Activated CD4-positive, alpha-beta T cell treated with anti-CD3 and anti-CD28 coated beads, Interleukin-2, amount 50 U/mL, for 4 hours (primary cell): Measurements from ENCODE around the gene RUNDC1.
"Not testable (repeated sequence)": the region's sequence is repeated elsewhere in the genome, so short reads cannot be mapped to it uniquely, and the experiment has no call there.

Source experiments
- DNase-seq, 2 experiments: peaks; one replicate each; pipeline ENCODE4 v3.0.0-alpha.2; 2020

RUNDC1 gene

GRCh38 chr17:42980274-42980765 is at the start of gene RUNDC1:
RUNDC1 (plus strand) TSS chr17:42980565; CDS start chr17:42980577, 12 bp downstream.
- DNase-seq = peak; percentile 88 to 90

- DNase-seq = no peak
Observed at GRCh38 chr17:42937712-42938596, 42.4 kb upstream of the RUNDC1 start.

DNA sequence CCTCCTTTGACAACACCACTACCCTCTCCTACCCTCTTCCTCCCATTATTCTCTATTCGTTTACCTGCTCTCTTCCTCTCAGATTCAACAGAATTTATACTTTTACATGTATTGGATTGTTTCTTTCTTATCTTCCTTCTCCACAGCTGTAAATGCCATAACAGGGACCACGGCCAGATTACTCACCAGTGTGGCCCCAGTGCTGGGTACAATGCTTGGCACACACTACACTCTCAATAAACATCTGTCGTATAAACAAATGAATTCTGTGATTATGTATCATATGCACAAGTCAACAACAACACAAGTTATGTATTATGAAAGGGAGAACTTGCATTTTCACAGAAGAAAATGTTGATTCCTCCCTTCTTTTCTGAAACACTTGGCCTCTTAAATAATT is 36.2 kb upstream of the RUNDC1 start:
- no peak for DNase-seq

DNA sequence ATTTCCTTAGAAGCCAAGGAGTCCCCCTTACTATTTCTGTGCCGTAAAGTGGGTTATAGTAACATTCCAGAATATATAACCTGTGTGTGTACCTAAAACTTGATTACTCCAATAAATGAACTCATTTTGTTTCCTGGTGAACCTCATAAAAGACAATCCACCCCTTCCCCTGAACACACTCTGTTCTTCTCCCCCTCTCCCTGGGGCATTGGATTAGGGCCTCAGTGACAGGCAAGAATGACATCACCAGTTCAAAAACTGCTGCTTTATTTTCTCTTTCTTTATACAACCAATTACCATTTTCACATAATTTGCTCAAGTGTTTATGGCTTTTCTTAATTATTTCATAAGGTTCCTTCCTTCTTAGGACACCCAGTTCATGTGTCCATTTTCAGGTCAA is 33.6 kb upstream of the RUNDC1 start:
- DNase-seq = no peak

- no peak for DNase-seq
Observed at GRCh38 chr17:42950044-42950783, 30.2 kb upstream of the RUNDC1 start.

DNA sequence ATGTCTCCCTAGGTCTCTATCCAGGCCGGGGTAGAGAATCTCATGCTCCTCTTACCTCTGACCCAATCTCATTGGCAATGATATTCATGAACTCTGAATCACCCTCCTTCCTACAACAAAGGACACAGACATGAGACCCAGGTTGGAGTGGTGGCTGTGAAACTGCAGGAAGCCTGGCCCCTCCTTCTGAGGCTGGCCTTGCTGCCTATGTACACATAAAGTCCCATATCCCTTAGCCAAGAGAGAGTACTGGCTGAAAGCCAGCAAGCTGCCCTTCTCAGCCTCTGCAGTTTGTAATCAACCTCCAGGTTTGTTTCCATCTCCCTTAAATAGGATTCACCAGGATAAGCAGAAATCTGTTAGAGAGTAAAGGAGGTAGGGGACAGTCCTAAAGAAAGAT is 26.7 kb upstream of the RUNDC1 start:
- DNase-seq = no peak

DNA sequence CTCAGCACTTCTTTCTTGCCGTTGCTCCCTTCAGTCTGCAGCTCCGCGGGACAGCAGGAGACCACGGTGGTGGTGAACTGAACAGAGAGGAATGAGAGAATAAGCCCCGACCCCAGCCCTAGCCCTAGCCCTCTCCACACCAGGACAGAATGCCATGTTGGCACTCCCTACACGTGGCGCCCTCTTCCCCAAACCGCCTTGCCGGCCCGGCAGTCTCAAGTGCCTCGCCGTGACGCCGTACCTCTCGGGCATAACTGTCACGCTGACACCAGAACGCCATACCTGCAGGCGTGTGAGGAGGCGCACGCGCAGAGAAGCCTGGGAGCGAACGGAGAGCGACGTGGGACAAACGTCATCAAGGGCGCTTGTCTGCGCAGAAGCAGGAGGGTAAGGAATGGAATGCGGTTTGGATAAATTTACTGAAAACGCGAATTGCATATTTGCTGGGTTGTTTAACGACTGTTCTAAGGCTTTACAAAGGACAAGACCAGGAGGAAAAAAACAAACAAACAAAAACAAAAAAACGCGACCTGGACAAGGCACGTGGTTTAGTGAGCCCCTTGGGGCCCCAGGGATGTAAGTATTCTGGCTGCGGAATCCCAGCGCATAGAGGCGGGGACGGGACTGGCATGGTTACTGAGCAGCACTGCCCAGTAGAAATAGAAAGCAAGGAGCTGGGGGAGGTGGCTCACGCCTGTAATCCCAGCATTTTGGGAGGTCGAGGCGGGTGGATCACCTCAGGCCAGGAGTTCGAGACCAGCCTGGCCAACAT is 16.0 kb upstream of the RUNDC1 start, which contains the start of gene AARSD1:
Gene AARSD1, minus strand, starts transcription at position 294 of the 772 bp plus-strand sequence. Its CDS starts 14 bp downstream, at position 280.
- peak; percentile 85 to 87 for DNase-seq

DNA sequence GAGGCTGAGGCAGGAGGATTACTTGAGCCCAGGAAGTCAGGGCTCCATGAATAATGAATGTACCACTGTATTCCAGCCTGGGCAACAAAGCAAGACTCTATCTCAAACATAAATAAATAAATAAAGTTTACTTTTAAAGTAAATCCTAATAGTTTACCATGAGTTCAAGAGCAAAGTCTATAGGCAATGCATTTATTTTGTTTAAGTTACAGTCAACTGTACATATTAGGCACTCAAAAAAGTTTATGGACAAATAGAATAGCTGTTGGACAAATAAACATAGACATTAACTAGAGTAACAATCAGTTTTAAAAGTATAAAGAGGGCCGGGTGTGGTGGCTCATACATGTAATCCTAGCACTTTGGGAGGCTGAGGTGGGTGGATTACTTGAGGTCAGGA is 12.4 kb upstream of the RUNDC1 start:
- DNase-seq = no peak

- no peak for DNase-seq
Observed at GRCh38 chr17:42969001-42969581, 11.3 kb upstream of the RUNDC1 start.

- no peak for DNase-seq
Observed at GRCh38 chr17:42971589-42971988, 8.8 kb upstream of the RUNDC1 start.

DNA sequence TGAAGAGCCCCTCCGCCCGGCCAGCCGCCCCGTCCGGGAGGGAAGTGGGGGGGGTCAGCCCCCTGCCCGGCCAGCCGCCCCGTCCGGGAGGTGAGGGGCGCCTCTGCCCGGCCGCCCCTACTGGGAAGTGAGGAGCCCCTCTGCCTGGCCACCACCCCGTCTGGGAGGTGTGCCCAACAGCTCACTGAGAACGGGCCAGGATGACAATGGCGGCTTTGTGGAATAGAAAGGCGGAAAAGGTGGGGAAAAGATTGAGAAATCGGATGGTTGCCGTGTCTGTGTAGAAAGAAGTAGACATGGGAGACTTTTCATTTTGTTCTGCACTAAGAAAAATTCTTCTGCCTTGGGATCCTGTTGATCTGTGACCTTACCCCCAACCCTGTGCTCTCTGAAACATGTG is 7.0 kb upstream of the RUNDC1 start:
- not testable (repeated sequence) for DNase-seq

GRCh38 chr17:42975265-42975664 is 5.1 kb upstream of the RUNDC1 start:
- DNase-seq = no peak

GRCh38 chr17:42975701-42976100 is 4.7 kb upstream of the RUNDC1 start:
- not testable (repeated sequence) for DNase-seq

GRCh38 chr17:42979511-42980273 is 673 bp upstream of the RUNDC1 start, which contains the start of gene PTGES3L:
PTGES3L (minus strand) TSS chr17:42980080; CDS start chr17:42980053, 27 bp downstream.
- DNase-seq = no peak

DNA sequence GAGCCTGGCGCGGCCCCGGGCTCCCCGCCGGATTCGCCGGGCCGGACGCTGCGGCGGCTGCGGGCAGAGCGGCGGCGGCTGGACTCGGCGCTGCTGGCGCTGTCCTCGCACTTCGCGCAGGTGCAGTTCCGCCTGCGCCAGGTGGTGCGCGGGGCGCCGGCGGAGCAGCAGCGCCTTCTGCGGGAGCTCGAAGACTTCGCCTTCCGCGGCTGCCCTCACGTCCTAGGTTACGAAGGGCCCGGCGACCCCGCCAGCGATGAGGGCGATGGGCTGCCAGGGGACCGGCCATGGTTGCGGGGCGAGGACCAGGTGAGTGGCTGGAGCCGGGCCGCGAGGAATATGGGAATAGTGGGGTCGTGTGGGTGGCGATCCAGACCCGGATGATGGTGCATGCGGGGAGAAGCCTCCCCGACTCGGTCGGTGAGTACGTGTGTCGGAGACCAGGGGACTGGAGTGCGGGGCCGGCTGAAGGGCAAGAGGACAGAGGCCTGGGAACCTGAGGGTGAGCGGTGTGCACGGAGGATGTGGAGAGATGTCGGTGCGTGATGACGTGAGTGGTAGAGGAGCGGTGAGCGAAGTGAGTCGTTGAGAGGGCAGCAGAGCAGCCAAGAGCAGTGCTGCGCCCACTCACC is 517 bp downstream of the RUNDC1 start:
- DNase-seq = peak; percentile 48 to 57

GRCh38 chr17:42982266-42982665 is 1.9 kb downstream of the RUNDC1 start:
- no peak for DNase-seq

DNA sequence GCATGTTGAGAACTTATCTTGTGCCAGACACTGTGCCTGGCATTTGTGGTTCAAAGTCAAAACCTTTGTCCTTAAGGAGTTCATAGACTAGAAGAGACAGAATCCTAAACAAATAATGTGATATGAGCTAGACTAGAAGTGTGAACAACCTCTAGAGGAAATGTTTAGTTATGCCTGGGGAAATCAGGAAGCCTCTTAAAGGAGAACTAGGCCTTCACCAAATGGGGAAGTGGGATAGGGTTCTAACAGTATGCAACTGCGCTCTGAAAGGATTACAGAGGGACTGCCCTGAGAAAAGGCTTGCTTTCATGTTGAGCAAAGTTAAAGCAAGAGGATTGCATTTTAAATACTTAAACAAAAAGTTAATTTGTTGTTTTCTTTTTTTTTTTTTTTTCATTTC is 4.9 kb downstream of the RUNDC1 start:
- DNase-seq = no peak

DNA sequence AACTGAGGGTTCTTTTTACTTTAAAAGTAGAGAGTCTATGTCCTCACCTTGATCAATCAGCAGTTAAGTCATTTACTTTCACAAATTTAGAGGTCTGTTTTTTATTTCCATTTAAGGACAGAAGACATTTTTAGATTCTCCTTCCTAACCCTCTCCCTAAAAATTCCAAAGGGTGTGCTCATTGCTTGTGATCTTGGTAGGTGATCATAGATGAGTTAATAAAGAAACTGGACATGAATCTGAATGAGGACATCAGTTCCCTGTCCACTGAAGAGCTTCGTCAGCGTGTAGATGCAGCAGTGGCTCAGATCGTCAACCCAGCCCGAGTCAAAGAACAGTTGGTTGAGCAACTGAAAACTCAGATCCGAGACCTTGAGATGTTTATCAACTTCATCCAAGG is 8.8 kb downstream of the RUNDC1 start:
- DNase-seq = no peak

GRCh38 chr17:42989726-42990652 is 9.6 kb downstream of the RUNDC1 start:
- no peak for DNase-seq

- no peak for DNase-seq
Observed at GRCh38 chr17:42991471-42991870, 11.1 kb downstream of the RUNDC1 start.
